CD4-positive, alpha-beta T cell treated with Interleukin-17A for 4 hours (primary cell): ENCODE results near the gene FRMPD2.
"Not testable (repeated sequence)": the region's sequence is repeated elsewhere in the genome, so short reads cannot be mapped to it uniquely, and the experiment has no call there.

Source experiments
- DNase-seq: peaks from one replicate; pipeline ENCODE4 v3.0.0-alpha.2; 2020; ENCODE audit warnings: mixed read lengths

Gene FRMPD2

GRCh38 chr10:48287417-48288391 is 13.2 kb upstream of the FRMPD2 start:
- DNase-seq = no peak

DNA sequence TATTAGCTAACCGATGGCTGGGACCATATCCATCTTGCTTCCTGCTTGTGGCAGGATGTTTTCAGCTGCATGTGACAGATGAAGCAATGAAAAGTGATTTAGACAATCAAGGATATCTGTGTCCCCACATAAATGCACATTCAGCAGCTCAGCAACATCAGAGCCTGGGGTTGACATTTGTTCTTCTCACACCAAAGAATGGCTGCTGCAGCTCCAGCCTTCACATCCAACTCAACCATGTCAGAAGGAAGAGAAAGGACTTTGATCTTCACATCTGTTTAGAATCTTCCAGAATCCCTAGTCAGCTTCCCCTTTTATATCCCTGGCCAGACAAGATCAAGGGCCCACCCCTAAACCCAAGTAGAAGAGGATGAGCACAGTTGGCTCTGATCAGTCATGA is 11.9 kb upstream of the FRMPD2 start:
- DNase-seq = no peak

DNA sequence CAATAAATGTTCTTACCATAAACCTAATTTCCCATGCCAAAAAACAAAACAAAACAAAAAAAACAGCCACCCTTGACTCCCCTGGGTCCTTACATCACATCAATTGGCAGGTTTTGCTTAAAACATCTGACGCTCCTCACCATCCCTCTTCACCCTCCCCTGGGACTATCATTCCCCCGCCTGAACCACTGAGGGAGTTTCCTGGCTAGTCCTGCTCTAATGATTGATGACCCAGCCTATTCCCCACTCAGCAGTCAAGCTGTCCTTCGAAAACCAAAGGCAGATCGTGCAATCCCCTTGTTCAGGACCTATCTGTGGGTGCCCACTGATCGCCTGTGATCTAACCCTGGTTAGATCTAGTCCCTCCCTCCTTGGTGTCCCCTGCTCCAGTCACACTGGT is 11.2 kb upstream of the FRMPD2 start:
- no peak for DNase-seq

DNA sequence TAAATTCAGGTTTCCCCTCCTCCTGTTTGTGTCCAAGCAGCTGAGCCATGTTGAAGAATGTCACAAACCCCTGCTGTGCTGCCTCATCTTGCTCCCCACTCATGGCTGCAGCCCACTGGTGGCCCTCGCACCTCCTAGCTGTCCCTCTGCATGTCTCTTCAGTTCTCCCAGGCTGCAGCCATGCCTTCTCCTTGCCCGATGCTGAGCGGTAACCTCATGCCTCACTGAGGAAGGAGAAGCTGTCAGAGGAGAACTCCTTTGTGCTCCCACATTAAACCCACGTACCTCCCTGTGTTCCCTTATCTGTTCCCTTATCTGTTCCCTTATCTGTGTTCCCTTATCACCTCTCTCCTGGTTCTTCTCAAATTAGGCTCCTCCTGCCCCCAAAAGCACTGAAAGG is 10.3 kb upstream of the FRMPD2 start:
- no peak for DNase-seq

GRCh38 chr10:48284002-48284546 is 9.6 kb upstream of the FRMPD2 start:
- no peak for DNase-seq

- DNase-seq = no peak
Observed at GRCh38 chr10:48282829-48283228, 8.3 kb upstream of the FRMPD2 start.

- DNase-seq = not testable (repeated sequence)
Observed at GRCh38 chr10:48281697-48282096, 7.2 kb upstream of the FRMPD2 start.

GRCh38 chr10:48279081-48279751 is 4.7 kb upstream of the FRMPD2 start:
- no peak for DNase-seq

- DNase-seq = no peak
Observed at GRCh38 chr10:48277093-48277492, 2.6 kb upstream of the FRMPD2 start.

- no peak for DNase-seq
Observed at GRCh38 chr10:48273741-48274140, 755 bp downstream of the FRMPD2 start.

GRCh38 chr10:48272682-48273081 is 1.8 kb downstream of the FRMPD2 start:
- DNase-seq = no peak

- no peak for DNase-seq
Observed at GRCh38 chr10:48271047-48271730, 3.3 kb downstream of the FRMPD2 start.

DNA sequence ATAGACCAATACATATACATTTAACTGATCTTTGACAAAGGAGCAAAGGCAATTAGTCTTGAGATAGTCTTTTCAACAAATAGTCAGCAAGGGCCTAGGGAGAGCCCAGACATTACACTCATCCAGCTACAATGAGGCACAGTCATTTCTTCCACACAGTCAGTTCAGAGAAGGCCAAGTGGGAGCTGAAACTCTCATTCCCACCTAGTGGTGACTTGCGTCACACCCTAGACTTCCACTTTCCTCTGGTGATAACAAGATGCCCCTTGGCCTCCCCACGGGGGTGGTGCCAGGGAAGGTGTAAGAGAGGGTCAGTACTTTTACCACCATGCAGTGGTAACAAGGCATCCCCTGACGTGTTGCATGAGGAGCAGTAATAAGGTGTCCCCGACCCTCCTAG is 8.0 kb downstream of the FRMPD2 start:
- DNase-seq = no peak

DNA sequence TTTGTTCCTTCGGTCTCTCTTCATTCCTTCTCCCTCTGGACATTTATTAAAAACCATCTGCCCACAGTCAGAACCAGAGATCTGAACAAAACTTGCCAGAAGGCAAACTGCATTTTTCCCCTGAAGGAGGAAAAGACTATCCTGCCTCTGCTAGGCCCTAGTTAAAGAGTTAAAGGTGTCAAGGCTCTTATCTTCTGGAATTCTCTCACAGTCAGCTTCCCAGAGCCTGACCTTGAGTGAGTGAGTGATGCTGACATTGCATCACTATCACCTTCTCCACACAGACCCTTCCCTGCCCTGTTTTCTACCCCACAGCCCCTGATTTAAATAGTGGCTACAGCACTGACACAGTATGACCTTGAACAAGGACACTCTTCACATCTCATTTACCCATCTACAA is 16.4 kb downstream of the FRMPD2 start:
- DNase-seq = no peak

DNA sequence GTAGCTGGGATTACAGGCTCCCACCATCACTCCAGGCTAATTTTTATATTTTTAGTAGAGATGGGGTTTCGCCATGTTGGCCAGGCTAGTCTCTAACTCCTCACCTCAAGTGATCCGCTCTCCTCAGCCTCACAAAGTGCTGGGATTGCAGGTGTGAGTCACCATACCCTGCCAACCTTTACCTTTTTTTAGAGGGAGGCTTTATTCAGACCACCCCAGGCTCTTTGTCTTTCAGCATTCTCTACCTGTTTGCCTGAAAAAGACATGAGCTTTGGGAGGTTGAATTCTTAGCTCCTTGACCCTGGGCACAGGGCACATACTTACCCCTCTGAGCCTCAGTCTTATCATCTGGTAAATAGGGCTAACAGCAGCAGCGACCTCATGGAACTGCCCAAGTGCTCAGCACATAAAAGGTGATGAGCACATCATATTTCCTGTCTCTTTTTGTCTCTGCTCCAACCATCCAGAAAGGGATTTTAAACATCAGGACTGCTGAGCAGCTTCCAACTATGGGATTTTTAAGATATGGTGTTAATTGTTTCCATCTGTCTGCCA is 17.0 kb downstream of the FRMPD2 start:
- DNase-seq = no peak

DNA sequence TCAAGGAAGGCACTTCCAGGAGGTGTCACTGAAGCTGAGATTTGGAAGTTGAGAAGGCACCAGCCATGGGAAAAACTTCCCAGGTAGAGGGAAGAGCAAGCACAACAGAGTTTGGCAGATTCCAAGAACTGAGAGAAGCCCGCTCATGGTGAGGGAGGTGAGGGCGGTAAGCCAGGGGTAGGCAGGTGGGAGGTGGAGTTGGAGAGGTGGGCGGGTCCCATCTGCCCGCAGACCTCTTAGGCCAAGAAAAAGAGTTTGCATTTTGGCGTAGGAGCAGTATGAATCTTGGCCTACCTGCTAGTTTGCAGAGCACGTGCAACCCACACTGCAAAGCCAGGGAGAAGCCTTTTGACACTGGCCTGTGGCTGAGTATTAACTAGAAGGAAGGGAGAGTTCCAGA is 18.8 kb downstream of the FRMPD2 start:
- no peak for DNase-seq

GRCh38 chr10:48254750-48255512 is 19.6 kb downstream of the FRMPD2 start:
- no peak for DNase-seq

DNA sequence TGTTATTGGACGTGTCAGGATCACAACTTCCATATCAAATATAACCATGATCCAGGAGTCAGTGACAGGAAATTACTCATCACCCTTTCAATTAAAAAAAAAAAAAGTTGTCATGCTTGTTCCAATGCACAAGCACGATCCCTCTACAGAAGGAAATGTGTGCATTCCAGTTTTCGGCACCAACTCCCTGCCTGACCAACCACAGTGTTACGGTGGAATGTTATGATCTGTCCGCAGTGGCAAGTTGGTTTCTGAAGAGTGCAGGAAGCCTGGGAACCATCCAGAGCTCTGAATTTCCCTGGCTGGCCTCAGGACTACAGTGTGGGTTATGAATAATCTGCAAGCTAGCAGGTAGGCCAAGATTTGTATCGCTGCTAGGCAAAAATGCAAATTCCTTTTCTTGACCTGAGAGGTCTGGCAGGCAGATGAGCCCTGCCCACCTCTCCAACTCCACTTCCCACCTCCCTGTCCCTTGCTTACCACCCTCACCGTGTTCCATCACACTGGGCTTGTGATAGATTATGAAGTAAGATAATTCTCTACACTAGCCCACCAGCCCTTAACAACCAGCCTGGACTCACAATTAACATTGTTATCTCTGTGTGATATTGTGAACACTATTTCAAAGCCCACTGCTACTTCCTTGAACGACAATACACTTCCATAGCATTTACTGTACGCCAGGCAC is 20.4 kb downstream of the FRMPD2 start:
- no peak for DNase-seq

GRCh38 chr10:48252354-48252650 is 22.2 kb downstream of the FRMPD2 start:
- no peak for DNase-seq

DNA sequence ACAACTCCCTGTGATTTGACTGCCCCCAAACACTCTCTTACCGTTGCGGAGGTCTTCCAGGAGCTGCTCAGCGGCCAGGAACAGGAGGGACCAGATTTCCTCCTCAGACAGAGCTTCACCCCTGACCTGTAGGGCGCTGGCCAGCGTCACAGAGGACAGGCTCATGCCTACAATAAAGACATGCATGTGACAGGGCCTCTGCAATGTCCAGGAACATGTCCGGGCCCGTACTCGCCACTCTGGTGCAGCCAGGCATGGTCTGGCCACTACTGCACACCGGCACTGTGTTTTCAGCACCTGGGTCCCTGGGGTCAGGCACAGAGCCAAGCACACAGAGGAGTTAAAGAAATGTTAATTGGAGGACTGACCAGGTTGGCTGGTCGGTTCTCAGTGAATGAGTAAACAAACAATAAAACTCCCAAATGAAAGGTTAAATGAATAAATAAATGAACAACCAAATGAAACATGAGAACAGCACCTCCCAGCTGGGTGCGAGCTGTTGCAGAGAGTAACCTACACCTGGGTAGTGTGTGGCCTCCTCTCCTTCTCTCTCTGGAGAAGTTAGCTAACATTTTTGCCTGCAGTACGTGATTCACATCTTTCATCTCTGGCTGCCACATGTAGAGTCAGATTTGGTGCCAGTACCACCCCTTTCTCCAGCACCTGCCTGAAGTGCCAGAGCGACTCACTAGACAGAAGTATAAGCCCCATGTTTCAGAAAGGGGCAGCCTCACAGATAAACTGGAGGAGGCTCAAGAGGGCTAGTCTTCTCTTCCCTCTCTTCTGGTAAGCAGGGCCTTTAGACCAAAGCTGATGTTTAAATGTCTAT is 22.8 kb downstream of the FRMPD2 start:
- no peak for DNase-seq

DNA sequence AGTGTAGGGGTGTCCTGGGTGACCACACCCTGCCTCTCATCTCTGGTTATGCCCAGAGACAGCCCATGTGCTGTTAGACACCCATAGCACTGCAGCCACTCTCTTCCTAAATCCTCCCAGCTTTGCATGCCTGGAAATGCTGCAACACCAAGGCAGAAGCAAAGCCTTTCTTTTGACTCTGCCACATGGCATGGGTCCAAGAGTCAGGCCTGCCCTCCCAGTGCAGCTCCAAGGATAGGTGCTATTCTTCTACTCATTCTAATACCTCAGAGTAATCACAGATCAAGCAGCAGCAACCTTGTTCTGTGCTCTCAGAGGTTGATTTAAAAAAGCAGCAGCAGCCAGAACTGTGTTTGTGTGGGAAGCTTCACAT is 23.4 kb downstream of the FRMPD2 start:
- no peak for DNase-seq
